Activated T-cell treated with anti-CD3 and anti-CD28 coated beads, Interleukin-2, amount 50 U/mL, for 4 hours (primary cell): ENCODE results near the gene RIOX2. TPM values are rescaled to one million over a fixed set of nuclear protein-coding genes. Genes with fewer than 3 reads are reported as not detected.

ENCODE experiments used
- ATAC-seq, 2 donors: fragments of 200-7000 bp; cut with Tn5 transposase; one replicate each; pipeline ENCODE4 v1.10.0; 2021
- DNase-seq: peaks from one replicate; pipeline ENCODE4 v3.0.0-alpha.2; 2020
- H3K27me3 Mint-ChIP-seq: one replicate; pipeline ENCODE4 v1.8.0; 2021; ENCODE audit warnings: low read depth, mixed read lengths
- H3K36me3 Mint-ChIP-seq: one replicate; pipeline ENCODE4 v1.8.0; 2022; ENCODE audit warnings: mixed read lengths; ENCODE audit not compliant: insufficient read depth
- H3K4me1 Mint-ChIP-seq: one replicate; pipeline ENCODE4 v1.8.0; 2021; ENCODE audit warnings: low read depth, mixed read lengths
- H3K4me3 Mint-ChIP-seq: one replicate; pipeline ENCODE4 v1.8.0; 2021; ENCODE audit warnings: mild to moderate bottlenecking, moderate library complexity, mixed read lengths
- H3K9me3 Mint-ChIP-seq: one replicate; pipeline ENCODE4 v1.8.0; 2021; ENCODE audit warnings: mixed read lengths
- total RNA-seq, 3 donors: library from RNA; stranded (reverse); gene quantifications; one replicate each; pipeline ENCODE4 v1.2.1, GENCODE V29; 2021

RIOX2 gene
- total RNA-seq, 3 donors from 2014 or later, result 51.2 to 61.3 (median 56.3) TPM

DNA sequence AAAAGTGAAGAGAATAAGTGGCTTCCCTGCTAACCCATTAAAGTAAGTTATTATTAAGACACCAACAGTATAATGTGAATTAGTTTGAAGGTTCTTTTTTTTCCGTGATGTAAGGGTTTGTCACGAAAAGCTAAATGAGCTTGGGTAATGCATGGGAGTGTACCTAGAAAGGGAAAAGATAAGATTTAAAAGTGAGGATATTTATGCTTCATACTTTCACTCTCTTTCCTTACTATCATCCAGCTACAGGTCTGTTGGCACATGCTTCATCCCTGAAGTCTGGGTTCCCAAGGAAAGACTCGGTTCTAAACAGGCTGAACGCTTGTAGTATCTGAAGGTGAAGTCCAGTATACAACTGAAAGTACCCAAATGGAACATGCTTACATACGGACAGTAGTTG is 26.9 kb upstream of the RIOX2 start:
- no peak overlapping the region for H3K4me3 Mint-ChIP-seq
- H3K4me1 Mint-ChIP-seq, result peaks cover 8% of the 10 kb centered on the region
- no peak for ATAC-seq
- peaks cover 5% of the 10 kb centered on the region for H3K27me3 Mint-ChIP-seq
- H3K36me3 Mint-ChIP-seq, result no peaks in the 10 kb centered on the region
- no peaks in the 10 kb centered on the region for H3K9me3 Mint-ChIP-seq
- DNase-seq, result no peak

DNA sequence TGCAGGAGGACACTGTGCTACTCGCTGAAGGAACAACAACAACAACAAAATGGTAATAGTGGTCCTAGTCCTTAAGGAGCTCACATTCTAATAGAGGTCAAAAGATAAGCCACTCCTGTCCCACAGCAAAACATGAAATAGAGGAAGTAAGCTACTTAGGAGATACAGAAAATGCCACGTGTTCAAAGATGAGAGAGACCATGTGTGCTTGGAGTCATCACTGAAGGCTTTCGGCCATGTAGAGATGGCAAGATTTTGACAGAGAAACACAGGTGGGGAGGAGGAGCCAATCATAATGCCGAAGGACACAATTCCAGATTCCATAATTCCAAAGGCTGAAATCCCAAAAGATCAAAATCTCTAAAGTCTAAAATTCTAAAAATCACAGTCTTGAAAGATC is 24.8 kb upstream of the RIOX2 start:
- DNase-seq (no peak), ATAC-seq (no peak)
- H3K36me3 Mint-ChIP-seq, result no peaks in the 10 kb centered on the region
- H3K9me3 Mint-ChIP-seq, result no peaks in the 10 kb centered on the region
- no peak overlapping the region for H3K4me3 Mint-ChIP-seq
- peaks cover 5% of the 10 kb centered on the region for H3K27me3 Mint-ChIP-seq
- peaks cover 2% of the 10 kb centered on the region for H3K4me1 Mint-ChIP-seq

DNA sequence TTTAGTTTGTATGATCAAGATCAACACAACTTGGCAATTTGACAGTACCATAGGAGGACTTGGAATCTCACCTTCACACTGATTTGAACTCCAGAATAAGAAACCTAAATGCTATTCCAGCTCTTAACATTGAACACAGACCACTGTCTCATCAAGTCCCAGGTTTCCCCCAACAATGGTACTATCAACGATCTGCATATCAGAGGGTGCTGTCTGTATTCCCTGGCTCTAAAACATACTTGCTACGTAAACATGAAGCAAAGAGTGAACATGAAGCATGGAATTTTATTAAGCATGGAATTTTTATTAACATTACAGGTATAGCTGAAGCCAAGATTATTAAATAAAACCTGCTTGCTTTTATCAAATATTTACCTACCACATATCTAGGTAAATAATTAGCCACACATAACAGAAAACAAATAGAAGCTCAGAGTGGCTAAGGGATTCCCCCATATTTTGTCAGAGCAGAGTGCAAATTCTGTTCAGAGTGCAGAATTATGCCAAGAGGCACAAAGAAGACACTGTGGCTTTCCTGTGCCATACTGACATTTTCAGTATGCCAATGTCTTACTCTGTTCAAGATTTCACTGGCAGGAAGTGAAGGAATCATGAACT is 22.2 kb upstream of the RIOX2 start:
- peaks cover 14% of the 10 kb centered on the region for H3K4me1 Mint-ChIP-seq
- no peak overlapping the region for H3K4me3 Mint-ChIP-seq
- H3K9me3 Mint-ChIP-seq, result no peaks in the 10 kb centered on the region
- peaks cover 3% of the 10 kb centered on the region for H3K27me3 Mint-ChIP-seq
- no peak for DNase-seq
- no peaks in the 10 kb centered on the region for H3K36me3 Mint-ChIP-seq
- ATAC-seq, result no peak

DNA sequence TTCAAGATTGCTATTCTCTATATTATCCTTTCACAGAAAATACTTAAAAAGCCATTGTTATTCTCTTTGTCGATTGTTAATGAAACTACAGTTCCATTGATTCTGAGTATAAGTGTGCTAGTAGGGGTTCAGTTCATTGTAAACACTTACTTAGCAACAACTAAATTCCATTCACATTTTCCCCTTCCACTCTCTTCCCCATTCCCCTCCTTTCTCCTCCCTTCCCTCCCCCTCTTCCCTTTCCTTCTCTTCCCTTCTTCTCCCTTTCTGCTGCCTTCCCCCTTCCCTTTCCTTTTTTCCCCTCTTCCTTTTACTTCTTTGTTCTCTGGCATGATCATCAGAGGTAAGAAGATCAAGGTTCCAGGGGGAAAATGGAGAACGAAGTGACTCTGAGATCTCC is 21.3 kb upstream of the RIOX2 start:
- no peak overlapping the region for H3K4me3 Mint-ChIP-seq
- peaks cover 3% of the 10 kb centered on the region for H3K27me3 Mint-ChIP-seq
- DNase-seq (no peak), ATAC-seq (no peak)
- H3K36me3 Mint-ChIP-seq, result no peaks in the 10 kb centered on the region
- peaks cover 14% of the 10 kb centered on the region for H3K4me1 Mint-ChIP-seq
- H3K9me3 Mint-ChIP-seq, result no peaks in the 10 kb centered on the region

DNA sequence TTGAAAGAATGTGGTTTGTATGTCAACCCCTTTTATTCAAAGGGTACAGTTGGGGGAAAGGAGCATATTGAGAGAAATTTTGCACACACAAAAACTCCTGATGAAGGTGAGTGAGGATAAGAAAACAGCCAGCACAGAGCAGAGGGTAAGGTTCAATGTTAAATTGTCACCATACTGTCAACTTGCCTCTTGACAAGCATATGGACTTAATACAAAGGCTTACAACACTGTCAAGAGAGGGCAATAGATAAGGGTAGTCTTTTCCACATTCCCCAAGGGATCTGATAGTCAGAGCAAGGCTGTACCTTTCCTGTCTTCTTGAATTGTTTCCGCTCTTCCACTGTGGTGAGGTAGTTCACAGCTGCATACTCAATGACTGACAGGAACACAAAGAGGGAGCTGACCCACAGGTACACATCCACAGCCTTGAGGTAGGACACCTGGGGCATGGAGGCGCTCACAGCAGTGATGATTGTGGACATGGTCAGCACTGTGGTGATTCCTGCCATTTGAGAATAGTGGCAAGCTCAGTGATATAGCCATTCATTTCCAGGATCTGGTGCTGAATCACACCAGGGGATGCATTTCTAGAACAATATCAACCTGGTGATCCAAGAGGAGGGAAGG is 20.4 kb upstream of the RIOX2 start:
- ATAC-seq (no peak), DNase-seq (no peak)
- no peaks in the 10 kb centered on the region for H3K9me3 Mint-ChIP-seq
- H3K4me3 Mint-ChIP-seq, result no peak overlapping the region
- peaks cover 14% of the 10 kb centered on the region for H3K4me1 Mint-ChIP-seq
- H3K36me3 Mint-ChIP-seq, result no peaks in the 10 kb centered on the region
- H3K27me3 Mint-ChIP-seq, result peaks cover 3% of the 10 kb centered on the region

DNA sequence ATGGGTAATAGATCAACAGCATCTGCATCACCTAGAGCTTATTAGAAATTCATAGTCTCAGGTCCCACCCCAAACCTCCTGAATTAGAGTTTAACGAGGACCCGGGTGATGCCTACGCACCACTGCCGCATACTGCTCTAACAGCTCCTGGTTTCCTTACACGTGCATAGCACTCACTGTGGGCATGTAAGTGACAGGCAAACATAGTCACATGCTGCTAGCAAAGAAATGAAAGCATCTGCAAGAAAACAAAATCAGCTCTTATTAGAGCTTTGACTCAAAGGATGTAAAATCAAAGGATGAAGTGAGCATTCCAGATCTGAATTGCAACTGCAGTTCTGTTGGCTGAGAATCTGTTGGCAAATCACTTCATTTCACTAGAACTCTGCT is 19.1 kb upstream of the RIOX2 start:
- Mint-ChIP-seq H3K4me3 (peak overlapping the region; percentile 67), H3K9me3 (no peaks in the 10 kb centered on the region), H3K27me3 (peaks cover 3% of the 10 kb centered on the region), H3K4me1 (peaks cover 14% of the 10 kb centered on the region), H3K36me3 (no peaks in the 10 kb centered on the region)
- DNase-seq, result no peak
- ATAC-seq, result peak; percentile 63 to 78

DNA sequence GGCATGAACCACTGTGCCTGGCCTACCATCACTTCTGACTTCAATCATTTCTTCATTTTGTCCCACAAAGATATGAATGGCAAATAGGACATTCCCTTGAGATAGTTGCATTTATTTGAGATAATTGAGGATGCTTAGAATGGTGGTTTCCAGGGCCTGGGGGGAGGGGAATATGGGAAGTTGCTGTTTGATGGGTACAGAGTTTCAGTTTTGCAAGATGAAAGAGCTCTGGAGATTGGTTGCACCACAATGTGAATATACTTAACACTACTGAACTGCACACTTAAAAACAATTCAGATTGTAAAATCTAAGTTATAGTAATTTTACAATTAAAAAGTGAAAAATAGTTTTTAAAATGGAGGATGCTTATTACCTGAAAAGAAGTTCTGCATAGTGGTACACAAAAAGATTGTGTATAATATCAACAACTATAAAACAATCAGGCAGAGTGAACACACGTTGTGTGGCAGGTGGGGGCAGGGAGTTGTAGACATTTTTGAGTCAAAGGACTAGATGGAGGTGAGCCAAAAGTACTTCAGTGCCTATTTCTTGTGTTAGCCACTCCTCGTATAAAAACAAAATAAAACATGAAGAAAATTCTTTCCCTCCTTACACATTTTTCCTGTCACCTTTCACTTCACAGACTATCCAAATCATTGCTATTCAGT is 18.5 kb upstream of the RIOX2 start:
- H3K27me3 Mint-ChIP-seq, result peaks cover 3% of the 10 kb centered on the region
- DNase-seq (no peak), ATAC-seq (no peak)
- H3K36me3 Mint-ChIP-seq, result no peaks in the 10 kb centered on the region
- H3K4me3 Mint-ChIP-seq, result peak overlapping the region; percentile 67
- no peaks in the 10 kb centered on the region for H3K9me3 Mint-ChIP-seq
- peaks cover 14% of the 10 kb centered on the region for H3K4me1 Mint-ChIP-seq

DNA sequence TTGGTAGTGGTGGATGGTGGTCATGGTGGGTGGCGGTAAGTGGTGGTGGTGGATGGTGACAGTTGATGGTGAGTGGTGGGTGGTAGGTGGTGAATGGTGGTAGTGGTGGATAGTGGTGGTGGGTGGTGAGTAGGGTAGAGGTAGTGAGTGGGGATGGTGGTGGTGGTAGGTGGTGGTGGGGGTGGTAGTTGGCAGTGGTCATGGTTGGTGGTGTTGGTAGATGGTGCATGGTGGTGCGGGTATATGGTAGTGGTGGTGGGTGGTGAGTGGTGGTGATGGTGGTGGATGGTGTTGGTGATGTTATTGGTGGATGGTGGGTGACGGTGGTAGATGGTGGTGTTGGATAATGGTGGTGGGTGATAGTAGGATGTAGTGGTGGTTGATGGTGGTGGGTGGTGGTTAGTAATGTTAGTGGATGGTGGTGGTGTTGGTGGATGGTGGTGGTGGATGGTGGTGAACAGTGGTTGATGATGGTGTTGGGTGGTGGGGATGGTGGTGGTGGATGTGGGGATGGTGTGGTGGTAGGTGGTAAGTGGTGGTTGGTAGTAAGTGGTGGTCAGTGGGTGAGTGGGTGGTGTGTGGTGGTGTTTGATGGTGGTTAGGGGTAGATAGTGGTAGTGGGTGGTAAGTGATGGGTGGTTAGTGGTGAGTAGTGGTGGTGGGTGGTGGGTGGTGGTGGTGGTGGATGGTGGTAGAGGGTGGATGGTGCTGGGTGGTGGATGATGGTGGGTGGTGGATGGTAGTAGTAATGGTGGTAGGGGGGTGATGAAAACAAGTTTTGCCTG is 16.7 kb upstream of the RIOX2 start:
- H3K27me3 Mint-ChIP-seq, result no peaks in the 10 kb centered on the region
- H3K4me3 Mint-ChIP-seq, result no peak overlapping the region

DNA sequence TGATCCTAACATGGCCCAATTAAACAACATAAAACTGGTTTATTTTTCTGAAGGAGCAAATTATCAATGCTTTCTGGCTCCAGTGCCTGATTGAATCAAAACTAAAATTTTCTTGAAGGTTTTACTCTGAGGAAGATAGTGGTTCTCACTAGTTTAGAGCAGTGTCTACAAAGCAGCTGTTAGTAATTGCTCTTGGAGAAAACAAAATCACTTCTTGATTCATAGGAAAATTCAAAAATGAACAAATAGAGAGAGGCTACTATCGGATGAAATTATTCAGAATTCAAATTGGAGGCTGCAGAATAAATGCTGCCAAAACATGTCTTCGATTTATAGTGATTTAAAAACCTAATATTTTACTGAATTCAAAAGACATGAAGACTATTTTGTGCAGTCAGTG is 15.1 kb upstream of the RIOX2 start:
- Mint-ChIP-seq H3K4me1 (peaks cover 12% of the 10 kb centered on the region), H3K9me3 (no peaks in the 10 kb centered on the region), H3K36me3 (no peaks in the 10 kb centered on the region), H3K27me3 (no peaks in the 10 kb centered on the region), H3K4me3 (no peak overlapping the region)
- DNase-seq (no peak), ATAC-seq (no peak)

More for the DNA sequence above, 16.7 kb upstream of the RIOX2 start:
- no peaks in the 10 kb centered on the region for H3K9me3 Mint-ChIP-seq
- peaks cover 14% of the 10 kb centered on the region for H3K4me1 Mint-ChIP-seq
- DNase-seq (no peak), ATAC-seq (no peak)
- H3K36me3 Mint-ChIP-seq, result no peaks in the 10 kb centered on the region

DNA sequence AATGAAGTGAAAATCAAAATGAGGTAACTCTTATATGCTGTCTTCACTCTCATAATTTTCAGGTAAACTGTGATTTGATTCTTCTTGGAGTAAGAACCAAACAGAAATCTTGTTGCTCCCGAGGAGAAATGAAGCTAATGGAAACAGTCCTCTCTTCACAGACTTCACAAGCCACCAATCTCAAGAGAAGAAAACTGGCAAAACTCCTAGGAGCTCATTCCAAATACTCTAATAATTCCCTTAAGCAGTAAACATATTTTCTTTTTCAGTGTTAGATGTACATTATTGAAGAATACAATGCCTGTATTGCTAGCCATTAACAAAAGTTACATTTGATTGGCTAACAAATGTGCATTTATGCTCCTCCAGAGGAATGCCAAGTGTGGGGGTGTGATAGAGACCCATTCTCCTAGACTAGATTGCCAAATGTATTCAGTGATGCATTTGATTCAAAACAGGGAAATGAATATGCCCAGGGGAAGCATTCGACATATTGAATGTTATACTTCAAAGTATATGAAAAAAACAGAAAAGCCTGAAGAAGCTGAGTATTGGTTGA is 11.8 kb upstream of the RIOX2 start:
- Mint-ChIP-seq H3K9me3 (no peaks in the 10 kb centered on the region), H3K4me3 (no peak overlapping the region), H3K4me1 (peaks cover 5% of the 10 kb centered on the region), H3K36me3 (no peaks in the 10 kb centered on the region), H3K27me3 (no peaks in the 10 kb centered on the region)
- DNase-seq (no peak), ATAC-seq (no peak)

DNA sequence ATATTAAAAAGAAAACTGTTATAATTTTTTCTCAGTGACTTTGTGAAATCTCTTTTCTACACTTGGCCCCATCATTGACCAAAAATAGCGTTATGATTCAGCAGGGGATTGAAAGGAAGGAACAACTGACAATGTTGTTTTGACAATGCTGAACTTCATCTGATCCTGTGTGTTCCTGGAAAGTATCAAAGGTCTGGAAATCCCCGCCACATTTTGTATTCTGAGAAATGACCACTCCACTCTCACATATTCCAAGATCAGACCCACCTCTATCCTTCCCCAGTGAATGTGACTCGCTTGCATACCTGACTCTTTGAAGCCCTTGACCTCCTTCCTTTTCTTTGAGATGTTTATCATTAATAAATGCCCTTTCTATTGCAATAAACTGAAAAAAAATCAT is 9.7 kb upstream of the RIOX2 start:
- DNase-seq (no peak), ATAC-seq (peak in 1 of 2 donors; percentile 52)
- Mint-ChIP-seq H3K4me1 (peaks cover 5% of the 10 kb centered on the region), H3K9me3 (no peaks in the 10 kb centered on the region), H3K4me3 (no peak overlapping the region), H3K27me3 (no peaks in the 10 kb centered on the region), H3K36me3 (no peaks in the 10 kb centered on the region)

DNA sequence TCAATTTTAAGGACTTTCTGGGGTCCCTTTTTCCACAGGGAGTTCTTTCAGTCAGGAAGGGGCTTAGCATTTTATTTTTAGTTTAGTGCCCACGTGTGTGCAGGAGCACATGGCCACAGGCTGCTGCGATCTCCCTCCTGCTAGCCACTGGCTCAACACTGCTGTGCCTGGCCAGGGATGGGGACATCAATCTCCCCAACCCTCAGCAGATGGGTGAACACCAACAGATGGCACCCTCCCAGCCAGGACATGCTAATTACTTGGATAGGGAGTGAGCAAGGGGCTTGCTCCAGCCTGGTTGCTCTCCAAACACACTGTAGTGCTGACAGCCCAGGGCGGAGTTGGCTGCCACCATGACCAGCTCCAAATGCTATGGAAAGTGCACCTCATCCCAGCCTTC is 7.4 kb upstream of the RIOX2 start:
- DNase-seq (no peak), ATAC-seq (no peak)
- Mint-ChIP-seq H3K36me3 (no peaks in the 10 kb centered on the region), H3K4me1 (peaks cover 5% of the 10 kb centered on the region), H3K9me3 (no peaks in the 10 kb centered on the region), H3K27me3 (no peaks in the 10 kb centered on the region), H3K4me3 (no peak overlapping the region)

DNA sequence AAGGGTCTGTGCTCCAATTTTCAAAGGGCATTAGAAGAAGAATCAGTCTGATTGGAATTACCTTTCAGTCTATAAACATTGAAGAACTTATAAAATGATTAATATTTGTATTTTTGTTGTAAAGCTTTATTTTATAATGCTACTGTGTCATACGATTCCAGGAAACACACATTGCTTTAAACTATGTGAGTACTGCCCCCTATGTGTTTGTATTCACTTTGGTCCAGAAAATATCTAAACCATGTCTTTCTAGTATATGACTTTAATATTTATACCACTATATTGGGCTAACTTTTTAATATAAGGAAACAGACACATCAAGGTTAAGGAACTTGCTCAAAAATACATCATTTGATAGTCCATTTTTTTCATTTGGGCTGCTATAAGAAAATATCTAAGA is 3.2 kb upstream of the RIOX2 start:
- Mint-ChIP-seq H3K4me1 (peaks cover 21% of the 10 kb centered on the region), H3K36me3 (no peaks in the 10 kb centered on the region), H3K4me3 (no peak overlapping the region), H3K27me3 (no peaks in the 10 kb centered on the region), H3K9me3 (no peaks in the 10 kb centered on the region)
- ATAC-seq (no peak), DNase-seq (no peak)

DNA sequence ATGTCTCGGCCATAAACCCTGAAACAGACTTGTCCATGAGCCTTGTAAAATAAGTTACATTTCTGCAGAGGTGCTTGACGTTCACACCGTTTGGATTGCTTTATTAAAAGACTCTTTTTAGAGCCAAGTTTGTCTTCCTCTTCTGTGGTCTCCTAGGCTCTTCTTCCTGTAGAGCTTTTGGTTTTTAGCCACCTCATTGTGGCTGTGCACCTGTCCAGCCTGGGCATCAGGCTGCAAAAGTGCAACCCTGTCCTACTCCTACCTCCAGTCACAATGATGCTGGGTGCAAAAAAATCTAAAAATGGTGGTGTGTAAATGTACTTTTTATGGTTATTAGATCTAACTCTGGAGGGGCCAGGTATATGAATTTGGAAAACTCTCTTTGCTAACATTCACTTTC is 2.8 kb upstream of the RIOX2 start:
- peaks cover 26% of the 10 kb centered on the region for H3K4me1 Mint-ChIP-seq
- no peak overlapping the region for H3K4me3 Mint-ChIP-seq
- peaks cover 4% of the 10 kb centered on the region for H3K36me3 Mint-ChIP-seq

More for the DNA sequence above, 2.8 kb upstream of the RIOX2 start:
- Mint-ChIP-seq H3K9me3 (no peaks in the 10 kb centered on the region), H3K27me3 (no peaks in the 10 kb centered on the region)
- ATAC-seq, result no peak
- DNase-seq, result no peak
